Measurements from ENCODE around the gene CAMSAP1. TPM values are rescaled to one million over a fixed set of nuclear protein-coding genes. Genes with fewer than 3 reads are reported as not detected.

Gene CAMSAP1
- total and polyA plus RNA-seq, 3 donors from 2014 or later = 44.1 to 102 (median 93.7) TPM

DNA sequence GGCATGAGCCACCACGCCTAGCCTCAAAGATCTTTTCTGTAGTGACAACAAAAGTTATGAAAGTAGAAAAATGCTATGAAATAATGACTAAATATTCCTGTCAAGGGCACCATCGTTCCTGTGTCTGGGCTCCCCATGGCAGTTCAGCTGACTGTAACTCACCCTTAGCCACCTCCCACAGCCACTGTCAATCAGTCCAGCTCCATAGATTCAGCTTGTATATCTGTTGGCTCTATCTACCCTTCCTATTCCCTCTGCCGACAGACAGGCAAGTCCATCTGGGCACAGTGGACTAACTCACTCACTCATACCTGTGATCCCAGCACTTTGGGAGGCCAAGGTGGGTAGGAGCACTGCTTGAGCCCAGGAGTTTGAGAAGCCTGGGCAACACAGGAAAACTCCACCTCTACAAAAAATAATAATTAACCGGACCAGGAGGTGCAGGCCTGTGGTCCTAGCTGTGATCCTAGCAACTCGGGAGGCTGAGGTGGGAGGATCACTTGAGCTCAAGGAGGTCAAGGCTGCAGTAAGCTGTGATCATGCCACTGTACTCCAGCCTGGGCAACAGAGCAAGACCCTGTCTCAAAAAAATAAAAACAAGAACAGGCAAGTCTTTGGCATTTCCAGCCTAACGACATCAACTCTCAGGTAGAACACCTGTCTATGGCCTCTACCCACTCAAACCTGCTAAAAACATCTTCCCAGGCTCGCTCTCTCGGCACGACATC lies 6.2 kb downstream of the CAMSAP1 start:
- peaks cover 13% of the 10 kb centered on the region for H3K4me1 ChIP-seq
- no peak overlapping the region for H3K4me3 ChIP-seq
- TF ChIP-seq POLR2A (IDR thresholded peaks at IDR 0.05) = no peak
- TF ChIP-seq, protein P1, sequence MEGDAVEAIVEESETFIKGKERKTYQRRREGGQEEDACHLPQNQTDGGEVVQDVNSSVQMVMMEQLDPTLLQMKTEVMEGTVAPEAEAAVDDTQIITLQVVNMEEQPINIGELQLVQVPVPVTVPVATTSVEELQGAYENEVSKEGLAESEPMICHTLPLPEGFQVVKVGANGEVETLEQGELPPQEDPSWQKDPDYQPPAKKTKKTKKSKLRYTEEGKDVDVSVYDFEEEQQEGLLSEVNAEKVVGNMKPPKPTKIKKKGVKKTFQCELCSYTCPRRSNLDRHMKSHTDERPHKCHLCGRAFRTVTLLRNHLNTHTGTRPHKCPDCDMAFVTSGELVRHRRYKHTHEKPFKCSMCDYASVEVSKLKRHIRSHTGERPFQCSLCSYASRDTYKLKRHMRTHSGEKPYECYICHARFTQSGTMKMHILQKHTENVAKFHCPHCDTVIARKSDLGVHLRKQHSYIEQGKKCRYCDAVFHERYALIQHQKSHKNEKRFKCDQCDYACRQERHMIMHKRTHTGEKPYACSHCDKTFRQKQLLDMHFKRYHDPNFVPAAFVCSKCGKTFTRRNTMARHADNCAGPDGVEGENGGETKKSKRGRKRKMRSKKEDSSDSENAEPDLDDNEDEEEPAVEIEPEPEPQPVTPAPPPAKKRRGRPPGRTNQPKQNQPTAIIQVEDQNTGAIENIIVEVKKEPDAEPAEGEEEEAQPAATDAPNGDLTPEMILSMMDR (IDR thresholded peaks at IDR 0.05) = no peak
- no peaks in the 10 kb centered on the region for H3K27me3 ChIP-seq
- intact Hi-C loops (cut with DNase I; ENCODE audit: low total_unique reads) = no loop called here
- DNase-seq = no peak
- no peak overlapping the region for H3K27ac ChIP-seq
- 90 to 91% methylated on average over 9 of the region's 9 CpGs for WGBS, 2 donors
- no peaks in the 10 kb centered on the region for H3K36me3 ChIP-seq (ENCODE audit: low read depth, missing control alignments)
- no peaks in the 10 kb centered on the region for H3K9me3 ChIP-seq

DNA sequence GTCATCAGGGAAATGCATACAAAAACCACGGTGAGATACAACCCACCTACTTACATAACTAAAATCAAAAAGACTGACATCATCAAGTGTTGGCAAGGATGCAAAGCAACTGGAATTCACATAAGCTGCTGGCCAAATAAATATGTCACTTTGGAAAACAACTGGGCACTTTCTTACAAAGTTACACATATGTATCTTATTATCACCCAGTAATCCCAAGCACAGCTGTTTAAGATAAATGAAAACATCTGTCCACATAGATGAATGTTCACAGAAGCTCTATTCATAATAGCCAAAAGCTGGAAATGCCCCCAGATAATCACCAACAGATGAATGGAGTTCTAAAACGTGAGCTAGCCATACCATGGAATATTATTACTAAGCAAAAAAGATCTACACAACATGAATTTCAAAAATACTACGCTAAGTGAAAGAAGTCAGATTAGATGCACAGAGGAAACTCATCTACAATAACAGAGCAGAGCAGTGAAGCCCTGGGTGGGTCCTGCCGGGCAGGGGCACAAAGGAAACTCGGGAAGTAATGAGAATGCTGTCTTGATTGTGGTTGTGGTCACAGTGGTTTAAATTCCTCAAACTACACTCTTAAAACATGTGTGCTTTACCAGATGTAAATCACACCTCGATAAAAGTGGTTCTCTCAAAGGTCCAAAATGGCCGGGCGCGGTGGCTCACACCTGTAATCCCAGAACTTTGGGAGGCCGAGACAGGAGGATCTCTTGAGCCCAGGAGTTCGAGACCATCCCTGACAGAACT lies 8.5 kb downstream of the CAMSAP1 start:
- no peak for DNase-seq
- peaks cover 5% of the 10 kb centered on the region for H3K4me1 ChIP-seq
- intact Hi-C loops (cut with DNase I; ENCODE audit: low total_unique reads) = no loop called here
- H3K4me3 ChIP-seq = no peak overlapping the region
- TF ChIP-seq, protein P1 (IDR thresholded peaks at IDR 0.05) = no peak
- TF ChIP-seq POLR2A (IDR thresholded peaks at IDR 0.05) = no peak
- no peaks in the 10 kb centered on the region for H3K27me3 ChIP-seq
- H3K27ac ChIP-seq = no peak overlapping the region
- 88% methylated on average over 11 of the region's 11 CpGs for WGBS, 2 donors
- H3K9me3 ChIP-seq = no peaks in the 10 kb centered on the region
- H3K36me3 ChIP-seq (ENCODE audit: low read depth, missing control alignments) = no peaks in the 10 kb centered on the region

DNA sequence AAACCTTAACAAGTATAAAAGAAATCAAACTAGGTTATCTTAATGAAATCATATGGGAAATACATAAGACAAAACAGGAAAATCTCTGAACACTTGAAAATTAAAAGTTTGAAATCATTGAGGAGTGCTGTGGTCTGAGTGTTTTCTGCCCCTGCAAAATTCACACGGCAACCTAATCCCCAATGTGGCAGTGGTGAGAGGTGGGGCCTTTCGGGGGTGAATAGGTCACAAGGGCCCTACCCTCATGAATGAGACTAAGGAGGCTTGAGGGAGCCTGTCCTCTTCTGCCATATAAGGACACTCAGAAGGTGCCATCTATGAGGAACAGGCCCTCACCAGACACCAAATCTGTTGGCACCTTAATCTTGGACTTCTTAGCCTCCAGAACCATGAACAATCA lies 10.7 kb downstream of the CAMSAP1 start:
- no peaks in the 10 kb centered on the region for H3K27me3 ChIP-seq
- no peak for TF ChIP-seq POLR2A (IDR thresholded peaks at IDR 0.05)
- TF ChIP-seq, protein P1 (IDR thresholded peaks at IDR 0.05) = no peak
- WGBS, 2 donors = 91 to 100% methylated on average over 2 of the region's 2 CpGs
- no peaks in the 10 kb centered on the region for H3K36me3 ChIP-seq (ENCODE audit: low read depth, missing control alignments)
- no peak for DNase-seq
- no peak overlapping the region for H3K4me3 ChIP-seq
- no peaks in the 10 kb centered on the region for H3K4me1 ChIP-seq
- no peak overlapping the region for H3K27ac ChIP-seq
- intact Hi-C loops (cut with DNase I; ENCODE audit: low total_unique reads) = no loop called here
- H3K9me3 ChIP-seq = no peaks in the 10 kb centered on the region

DNA sequence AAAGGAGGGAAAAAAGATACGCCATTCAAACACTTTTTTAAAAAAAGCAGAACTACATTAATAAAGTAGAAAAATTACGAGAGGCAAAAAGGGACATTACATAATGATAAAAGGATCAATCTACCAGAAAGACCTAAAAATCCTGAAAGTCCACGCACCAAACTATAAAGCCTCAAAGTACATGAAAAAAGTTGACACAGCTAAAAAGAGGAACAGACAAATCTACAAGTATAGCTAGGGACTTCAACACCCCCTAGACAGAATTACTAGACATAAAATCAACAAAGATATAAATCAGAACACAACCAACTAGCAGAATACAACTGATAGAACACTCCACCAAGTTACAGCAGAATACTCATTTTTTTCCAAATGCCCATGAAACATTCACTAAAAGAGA lies 11.1 kb downstream of the CAMSAP1 start:
- no peaks in the 10 kb centered on the region for H3K9me3 ChIP-seq
- H3K36me3 ChIP-seq (ENCODE audit: low read depth, missing control alignments) = no peaks in the 10 kb centered on the region
- no peak overlapping the region for H3K4me3 ChIP-seq
- intact Hi-C loops (cut with DNase I; ENCODE audit: low total_unique reads) = no loop called here
- no peak overlapping the region for H3K27ac ChIP-seq
- TF ChIP-seq, protein P1 (IDR thresholded peaks at IDR 0.05) = no peak
- no peak for TF ChIP-seq POLR2A (IDR thresholded peaks at IDR 0.05)
- DNase-seq = no peak
- H3K4me1 ChIP-seq = peaks cover 2% of the 10 kb centered on the region
- WGBS, 2 donors = 90 to 93% methylated on average over 3 of the region's 3 CpGs
- no peaks in the 10 kb centered on the region for H3K27me3 ChIP-seq
